Measurements from ENCODE around the gene CNKSR3. TPM values are rescaled to one million over a fixed set of nuclear protein-coding genes. Genes with fewer than 3 reads are reported as not detected.

Gene CNKSR3
- total RNA-seq, 1 experiment from 2014 or later: 5.6 TPM

GRCh38 chr6:154395316-154395715 lies 115.2 kb downstream of the CNKSR3 start:
- no peak overlapping the region for H4K5ac ChIP-seq (ENCODE audit: insufficient read length, low read depth, low read length)

More at GRCh38 chr6:154395316-154395715, 115.2 kb downstream of the CNKSR3 start:
- peaks cover 0 to 2% (median 0%) of the 10 kb centered on the region in 3 experiments; a peak in 2 of 7 replicates for H3K36me3 Mint-ChIP-seq (ENCODE audit: insufficient read depth in 1 of 3, low read depth in 3 of 3)
- H3K4me1 Mint-ChIP-seq: peaks cover 0 to 11% of the 10 kb centered on the region in 2 experiments; a peak in 2 of 4 replicates
- Histone ChIP-seq H2BK20ac (ENCODE audit: low read depth, low read length, poor library complexity, severe bottlenecking) (no peak overlapping the region), H3T11ph (ENCODE audit: low read length) (no peak overlapping the region), H3K27me3 (ENCODE audit: insufficient read depth, low read length) (no peaks in the 10 kb centered on the region), H4K20me1 (ENCODE audit: control insufficient read depth, insufficient read depth, insufficient read length) (no peaks in the 10 kb centered on the region), H3K9ac (ENCODE audit: extremely low read depth, insufficient read length, low read length) (no peak overlapping the region), H2BK120ac (ENCODE audit: low read depth, low read length, poor library complexity, severe bottlenecking) (no peak overlapping the region), H3K18ac (ENCODE audit: insufficient read length, low read depth, low read length) (no peak overlapping the region), H3K27ac (ENCODE audit: insufficient read length, low read depth, low read length) (no peak overlapping the region), H4K8ac (replicated peaks; ENCODE audit: insufficient read length, low read depth, low read length) (no peak overlapping the region), H3K14ac (ENCODE audit: insufficient read depth, low read length) (no peak overlapping the region), H2AK5ac (ENCODE audit: insufficient read length, low read length) (no peak overlapping the region), H2BK15ac (ENCODE audit: low read depth, low read length) (no peak overlapping the region), H3K4me1 (ENCODE audit: insufficient read depth, low read length) (no peaks in the 10 kb centered on the region), H3K79me1 (ENCODE audit: insufficient read depth, low read depth, low read length, poor library complexity, severe bottlenecking) (no peaks in the 10 kb centered on the region), H3K4me2 (ENCODE audit: insufficient read depth, insufficient read length, low read length) (no peak overlapping the region), H3K56ac (ENCODE audit: insufficient read length, low read depth, low read length) (no peak overlapping the region), H3K79me2 (ENCODE audit: insufficient read depth, low read length) (no peaks in the 10 kb centered on the region), H2BK5ac (ENCODE audit: insufficient read length, low read length) (no peak overlapping the region), H2BK12ac (ENCODE audit: insufficient read length, low read depth, low read length) (no peak overlapping the region), H3K23me2 (ENCODE audit: insufficient read length, low read depth, low read length, poor library complexity, severe bottlenecking) (no peaks in the 10 kb centered on the region), H3K9me3 (ENCODE audit: control insufficient read depth, low read depth, low read length) (no peaks in the 10 kb centered on the region), H3K4ac (ENCODE audit: low read depth, low read length) (no peak overlapping the region), H4K91ac (ENCODE audit: insufficient read length, low read depth, low read length) (no peak overlapping the region), H2AFZ (ENCODE audit: low read length) (no peak overlapping the region), H3K23ac (ENCODE audit: insufficient read length, low read depth, low read length) (no peak overlapping the region)
- TF ChIP-seq CTCF (conservative IDR thresholded peaks at IDR 0.05): no peak
- H3K27me3 Mint-ChIP-seq (ENCODE audit: low read depth): no peaks in the 10 kb centered on the region
- no peaks in the 10 kb centered on the region for H3K9me3 Mint-ChIP-seq
- no peak overlapping the region for H3K27ac Mint-ChIP-seq
- no peak for DNase-seq
- H3K4me3 Mint-ChIP-seq: no peak overlapping the region

Data from H9 (cell line).